HUES48 (cell line): ENCODE data around the gene PAEP.
"Not testable (repeated sequence)": the region's sequence is repeated elsewhere in the genome, so short reads cannot be mapped to it uniquely, and the experiment has no call there.

Experiments
- H3K27ac ChIP-seq: one replicate; pipeline ENCODE4 v1.7.0; 2013; ENCODE audit warnings: low read depth, low read length, inconsistent platforms
- H3K27me3 ChIP-seq: 2 replicates; pipeline ENCODE4 v1.6.1; 2013; ENCODE audit warnings: mild to moderate bottlenecking, low read length; ENCODE audit not compliant: control insufficient read depth, insufficient read depth
- H3K36me3 ChIP-seq: 2 replicates; pipeline ENCODE4 v1.6.1; 2013; ENCODE audit warnings: low read length; ENCODE audit not compliant: control insufficient read depth, insufficient read depth
- H3K4me1 ChIP-seq: 2 replicates; pipeline ENCODE4 v1.6.1; 2013; ENCODE audit warnings: mild to moderate bottlenecking, low read length; ENCODE audit not compliant: control insufficient read depth, insufficient read depth
- H3K4me3 ChIP-seq: 2 replicates; pipeline ENCODE4 v1.5.1; 2013; ENCODE audit warnings: mild to moderate bottlenecking, low read depth, low read length
- H3K9ac ChIP-seq: 2 replicates; pipeline ENCODE4 v1.6.1; 2013; ENCODE audit warnings: mild to moderate bottlenecking, low read depth, low read length, moderate library complexity
- H3K9me3 ChIP-seq: 2 replicates; pipeline ENCODE4 v1.6.1; 2013; ENCODE audit warnings: low read length; ENCODE audit not compliant: control insufficient read depth, insufficient read depth

PAEP gene

DNA sequence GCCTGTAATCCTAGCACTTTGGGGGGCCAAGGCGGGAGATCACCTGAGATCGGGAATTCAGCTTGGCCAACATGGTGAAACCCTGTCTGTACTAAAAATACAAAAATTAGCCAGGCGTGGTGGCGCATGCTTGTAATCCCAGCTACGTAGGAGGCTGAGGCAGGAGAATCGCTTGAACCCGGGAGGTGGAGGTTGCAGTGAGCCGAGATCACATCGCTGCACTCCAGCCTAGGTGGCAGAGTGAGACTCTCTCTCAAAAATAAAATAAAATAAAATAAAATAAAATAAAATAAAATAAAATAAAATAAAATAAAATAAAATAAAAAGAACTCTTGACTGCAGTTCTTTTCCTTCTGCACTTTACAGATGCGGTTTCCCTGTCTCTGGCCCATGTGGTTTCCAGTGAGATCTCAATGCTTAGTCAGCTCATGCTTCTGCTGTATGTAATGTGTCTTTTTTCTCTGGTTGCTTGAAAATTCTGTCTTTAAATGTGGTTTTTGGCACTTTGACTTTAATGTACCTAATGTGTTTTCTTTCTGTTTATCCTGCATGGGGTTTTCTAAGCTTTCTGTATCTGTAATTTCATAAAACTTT, 32.6 kb upstream of the PAEP start:
- not testable (repeated sequence) for H3K9ac ChIP-seq, H3K27ac ChIP-seq, H3K36me3 ChIP-seq, H3K9me3 ChIP-seq, H3K4me3 ChIP-seq, H3K27me3 ChIP-seq, H3K4me1 ChIP-seq

DNA sequence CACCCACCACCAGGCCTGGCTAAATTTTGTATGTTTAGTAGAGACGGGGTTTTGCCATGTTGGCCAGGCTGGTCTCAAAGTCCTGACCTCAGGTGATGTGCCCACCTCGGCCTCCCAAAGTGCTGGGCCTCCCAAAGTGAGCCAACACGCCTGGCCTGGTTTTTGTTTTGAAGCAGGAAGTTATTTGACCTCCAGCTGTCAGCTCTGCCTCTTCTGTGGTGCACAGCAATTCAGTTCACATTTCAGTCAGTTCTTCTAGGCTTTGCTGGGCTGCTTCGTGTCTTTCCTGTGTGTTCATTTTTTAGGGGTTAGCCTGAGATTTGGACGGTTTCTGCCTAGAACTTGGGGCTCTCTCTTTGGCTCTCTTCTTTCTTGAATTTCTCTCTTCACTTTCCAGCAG, 31.4 kb upstream of the PAEP start:
- peaks cover 5% of the 10 kb centered on the region; the same call in 1 of the 2 replicates for H3K4me1 ChIP-seq
- no peak overlapping the region for H3K9ac ChIP-seq
- H3K27me3 ChIP-seq, result no peaks in the 10 kb centered on the region
- no peaks in the 10 kb centered on the region for H3K9me3 ChIP-seq
- no peaks in the 10 kb centered on the region for H3K36me3 ChIP-seq
- no peak overlapping the region for H3K4me3 ChIP-seq
- no peak overlapping the region for H3K27ac ChIP-seq

DNA sequence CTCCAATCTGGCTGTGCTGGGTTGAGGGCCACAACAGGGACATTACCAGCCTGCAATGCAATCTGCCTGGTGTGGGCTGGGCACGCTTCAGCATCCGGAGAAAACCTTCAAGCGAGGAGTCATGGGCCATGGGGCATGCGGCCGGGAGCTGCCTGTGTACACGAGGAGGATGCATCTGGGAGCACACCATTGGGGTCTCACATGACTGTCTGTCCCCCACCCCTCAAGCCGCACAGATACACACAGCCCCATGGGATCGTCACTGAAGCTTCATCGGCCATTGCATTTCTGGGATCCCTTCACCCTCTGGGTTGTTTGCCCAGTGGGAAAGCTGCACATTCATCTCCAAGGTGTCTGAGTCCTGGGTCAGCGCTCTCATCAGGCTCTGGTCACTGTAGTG, 30.5 kb upstream of the PAEP start:
- Histone ChIP-seq H3K9ac (no peak overlapping the region), H3K36me3 (no peaks in the 10 kb centered on the region), H3K4me1 (peaks cover 5% of the 10 kb centered on the region; the same call in 1 of the 2 replicates), H3K9me3 (no peaks in the 10 kb centered on the region), H3K27ac (no peak overlapping the region), H3K4me3 (no peak overlapping the region), H3K27me3 (no peaks in the 10 kb centered on the region)

DNA sequence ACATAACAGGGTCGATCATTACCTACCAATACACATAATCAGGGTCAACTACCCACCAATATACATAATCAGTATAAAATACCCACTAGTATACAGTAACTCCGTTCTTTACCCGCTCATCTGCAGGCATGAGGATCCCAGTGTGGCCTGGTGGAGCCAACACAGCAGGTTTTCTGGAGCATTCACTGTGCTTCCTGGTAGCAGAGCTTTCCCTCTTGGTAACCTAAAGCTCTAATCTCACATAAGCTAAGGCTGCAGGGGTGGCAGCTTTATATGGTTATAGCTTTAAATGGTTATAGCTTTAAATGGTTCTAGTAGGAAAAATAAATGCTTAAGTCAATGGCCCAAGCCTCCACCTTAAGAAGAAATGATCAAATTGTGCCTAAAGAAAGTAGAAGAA, 28.4 kb upstream of the PAEP start:
- Histone ChIP-seq H3K4me1 (no peaks in the 10 kb centered on the region), H3K36me3 (no peaks in the 10 kb centered on the region), H3K9me3 (no peaks in the 10 kb centered on the region), H3K27me3 (no peaks in the 10 kb centered on the region), H3K27ac (no peak overlapping the region), H3K4me3 (no peak overlapping the region), H3K9ac (no peak overlapping the region)

DNA sequence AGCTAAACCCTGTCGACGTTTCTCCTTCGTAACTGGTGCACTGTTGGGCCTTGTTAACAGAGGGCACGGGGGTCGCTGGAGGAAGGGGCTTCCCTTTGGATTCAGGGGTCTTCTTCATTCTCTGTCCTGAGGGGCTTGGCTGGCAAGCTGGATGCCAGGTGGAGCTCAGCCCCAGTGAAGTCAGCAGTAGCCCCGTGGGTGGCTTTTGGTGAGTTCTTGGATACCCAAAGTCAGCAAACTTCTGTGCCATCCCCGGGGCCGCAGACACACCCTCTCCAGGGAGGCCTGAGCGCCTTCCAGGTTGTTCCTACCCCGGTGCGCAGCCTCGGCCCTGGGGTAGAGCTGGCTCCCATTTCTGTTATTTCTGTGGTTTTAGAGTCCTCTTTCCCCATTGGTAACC, 27.9 kb upstream of the PAEP start:
- no peaks in the 10 kb centered on the region for H3K9me3 ChIP-seq
- no peak overlapping the region for H3K4me3 ChIP-seq
- no peak overlapping the region for H3K9ac ChIP-seq
- H3K36me3 ChIP-seq, result no peaks in the 10 kb centered on the region
- H3K27me3 ChIP-seq, result no peaks in the 10 kb centered on the region
- no peaks in the 10 kb centered on the region for H3K4me1 ChIP-seq
- no peak overlapping the region for H3K27ac ChIP-seq

DNA sequence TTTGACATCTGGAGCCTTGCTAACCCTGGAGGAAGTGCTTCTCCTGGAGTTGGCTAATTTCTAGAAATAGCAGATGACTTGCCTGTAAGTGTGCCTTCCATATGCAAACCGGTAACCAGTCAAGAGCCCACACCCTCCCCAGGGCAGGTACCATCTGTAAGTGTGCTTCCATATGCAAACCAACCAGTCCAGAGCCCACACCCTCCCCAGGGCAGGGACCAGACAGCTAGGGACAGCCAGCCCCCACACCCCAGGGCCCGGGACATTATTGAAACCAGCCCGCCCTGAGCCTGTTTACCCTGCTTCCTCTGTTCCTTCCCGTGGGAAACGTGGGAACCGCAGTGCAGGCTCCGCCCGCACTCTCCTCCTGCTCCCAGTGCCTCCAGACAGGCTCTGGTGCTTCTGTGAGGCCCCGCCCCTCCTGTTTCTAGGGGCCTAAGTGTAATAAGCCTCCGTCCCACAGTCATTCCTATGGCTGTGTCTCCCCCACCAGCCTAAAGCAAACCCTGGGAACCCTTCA, 27.3 kb upstream of the PAEP start:
- H3K9ac ChIP-seq, H3K27me3 ChIP-seq, H3K27ac ChIP-seq, H3K36me3 ChIP-seq, H3K4me3 ChIP-seq, H3K9me3 ChIP-seq, H3K4me1 ChIP-seq: not testable (repeated sequence)

DNA sequence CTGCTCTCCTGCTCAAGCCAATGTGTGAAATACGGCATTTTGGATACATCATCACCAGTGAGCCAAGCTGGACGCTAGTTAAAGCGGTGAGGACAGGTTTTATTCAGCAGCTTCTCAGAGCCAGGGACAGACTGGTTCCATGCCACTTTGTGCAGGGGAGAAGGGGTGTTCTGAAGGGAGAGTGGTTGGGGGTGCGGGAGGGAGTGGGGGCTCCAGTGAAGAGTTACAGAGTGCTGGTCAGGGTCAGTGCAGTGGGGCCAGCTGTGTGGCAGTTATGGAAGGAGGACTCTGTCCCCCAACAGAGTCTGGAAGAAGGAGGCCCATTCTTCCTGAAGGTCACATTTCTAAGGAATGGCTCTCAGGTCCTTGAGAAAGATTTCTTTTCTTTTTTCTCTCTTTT, 26.7 kb upstream of the PAEP start:
- not testable (repeated sequence) for H3K27ac ChIP-seq, H3K27me3 ChIP-seq, H3K9ac ChIP-seq, H3K9me3 ChIP-seq, H3K4me3 ChIP-seq, H3K36me3 ChIP-seq, H3K4me1 ChIP-seq

DNA sequence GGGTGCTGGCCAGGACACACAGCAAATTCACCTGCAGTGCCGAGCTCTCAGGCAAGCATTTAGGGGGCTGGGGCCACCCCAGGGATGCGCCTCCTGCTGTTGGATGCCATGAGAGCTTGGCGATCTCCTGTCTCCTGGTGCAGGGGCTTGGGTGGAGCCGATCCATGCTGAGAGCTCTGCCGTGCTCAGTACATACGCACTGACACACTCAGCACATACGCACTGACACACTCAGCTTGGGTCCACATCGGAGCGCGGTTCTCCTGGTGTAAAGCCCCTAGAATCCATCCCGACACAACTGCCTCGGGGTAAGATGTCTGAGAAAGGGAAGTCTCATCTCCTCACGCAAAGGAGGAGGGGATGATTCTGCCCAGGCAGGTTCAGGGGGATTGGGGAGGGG, 25.9 kb upstream of the PAEP start:
- not testable (repeated sequence) for H3K27ac ChIP-seq, H3K4me3 ChIP-seq, H3K4me1 ChIP-seq, H3K27me3 ChIP-seq, H3K36me3 ChIP-seq, H3K9ac ChIP-seq, H3K9me3 ChIP-seq

DNA sequence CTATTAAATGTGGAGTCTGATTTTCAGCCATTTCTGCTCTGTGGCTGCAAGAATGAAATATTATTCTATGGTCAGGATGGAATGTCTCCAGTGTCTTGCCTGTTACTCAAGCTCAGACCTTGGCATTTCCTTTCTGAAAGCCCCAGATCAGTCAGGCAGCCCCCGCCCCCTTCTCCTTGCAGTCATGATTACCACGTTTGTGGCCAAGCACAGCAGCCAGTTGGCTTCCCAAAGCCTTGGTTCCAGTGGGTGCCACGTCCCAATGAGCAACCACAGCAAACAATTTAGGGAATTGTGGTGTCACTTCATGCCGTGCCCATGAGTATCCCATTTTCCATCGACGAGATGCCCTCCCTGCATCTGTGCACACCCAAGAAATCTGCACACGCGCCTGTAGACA, 25.3 kb upstream of the PAEP start:
- no peaks in the 10 kb centered on the region for H3K36me3 ChIP-seq
- H3K4me1 ChIP-seq, result no peaks in the 10 kb centered on the region
- no peak overlapping the region for H3K27ac ChIP-seq
- no peak overlapping the region for H3K9ac ChIP-seq
- H3K27me3 ChIP-seq, result no peaks in the 10 kb centered on the region
- H3K9me3 ChIP-seq, result no peaks in the 10 kb centered on the region
- H3K4me3 ChIP-seq, result no peak overlapping the region

DNA sequence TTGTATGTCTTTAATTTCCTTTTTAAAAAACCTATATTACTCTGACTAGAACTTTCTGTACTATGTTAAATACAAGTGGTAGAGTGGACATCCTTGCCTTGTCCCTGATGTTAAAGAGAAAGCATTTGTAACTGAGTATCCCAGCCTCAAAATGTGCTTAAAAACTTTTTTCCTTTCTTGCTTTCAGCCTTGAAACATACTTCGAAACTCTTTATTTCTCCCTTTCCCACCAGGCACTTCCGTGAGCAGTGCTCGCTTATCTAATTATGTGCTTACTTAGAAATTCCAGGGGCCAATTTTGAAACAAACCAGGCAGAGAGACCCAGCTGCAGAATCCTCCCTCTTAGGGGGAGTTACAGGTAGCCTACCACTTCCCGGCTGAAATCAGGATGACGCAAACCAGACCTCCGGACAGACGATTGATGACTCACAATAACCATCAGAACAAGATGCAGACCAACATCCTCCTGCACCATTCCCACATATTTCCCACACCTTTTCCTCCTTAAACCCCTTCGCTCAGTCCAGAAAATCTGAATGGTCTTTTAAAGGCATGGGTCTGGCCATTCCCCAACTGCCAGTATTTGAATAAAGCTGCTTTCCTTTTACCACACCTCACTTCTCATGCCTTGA, 18.2 kb upstream of the PAEP start:
- H3K9me3 ChIP-seq, H3K4me3 ChIP-seq, H3K27me3 ChIP-seq, H3K27ac ChIP-seq, H3K36me3 ChIP-seq, H3K4me1 ChIP-seq, H3K9ac ChIP-seq: not testable (repeated sequence)

DNA sequence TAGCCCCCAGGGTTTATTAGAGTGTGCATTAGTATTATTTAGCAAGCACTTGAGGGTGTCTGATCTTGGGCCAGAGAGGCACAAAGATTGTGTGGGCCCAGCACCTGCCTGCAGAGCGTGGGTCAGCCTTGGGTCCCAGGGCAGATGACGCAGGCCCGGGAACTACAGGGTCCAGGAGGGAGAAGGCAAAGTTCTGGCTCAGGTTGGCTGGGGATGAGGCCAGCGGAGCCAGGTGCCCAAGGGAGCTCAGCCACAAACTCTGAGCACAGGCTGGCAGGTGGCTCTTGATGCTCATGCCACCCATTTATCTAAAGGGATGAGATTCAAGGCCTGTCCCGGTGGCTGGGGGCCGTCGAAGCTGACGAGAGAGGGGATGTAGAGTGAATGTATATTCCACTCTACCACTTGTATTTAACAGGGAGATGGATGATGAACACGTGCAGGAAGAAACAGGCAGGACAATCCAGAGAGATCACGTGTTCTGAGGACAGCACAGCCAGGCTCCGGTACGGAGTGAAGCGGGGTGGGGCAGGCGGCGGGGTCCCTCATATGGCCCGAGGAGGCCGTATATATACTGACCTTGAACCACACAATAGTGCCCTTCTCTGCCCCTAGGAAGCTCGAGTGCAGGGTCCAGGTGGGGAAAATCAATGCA, 16.4 kb upstream of the PAEP start:
- Histone ChIP-seq H3K27me3 (no peaks in the 10 kb centered on the region), H3K4me3 (no peak overlapping the region), H3K36me3 (no peaks in the 10 kb centered on the region), H3K27ac (no peak overlapping the region), H3K4me1 (no peaks in the 10 kb centered on the region), H3K9me3 (no peaks in the 10 kb centered on the region), H3K9ac (no peak overlapping the region)
